ENCODE results near the gene TPRA1.
"Not testable (repeated sequence)": the region's sequence is repeated elsewhere in the genome, so short reads cannot be mapped to it uniquely, and the experiment has no call there.

The TPRA1 gene

GRCh38 chr3:127536830-127537812 is 53.4 kb downstream of the TPRA1 start:
- DNase-seq (ENCODE audit: low read depth) = no peak

- no peak for DNase-seq (ENCODE audit: low read depth)
Measured at GRCh38 chr3:127535901-127536829, 54.4 kb downstream of the TPRA1 start.

GRCh38 chr3:127535106-127535785 is 55.3 kb downstream of the TPRA1 start:
- DNase-seq (ENCODE audit: low read depth) = no peak

- DNase-seq (ENCODE audit: low read depth) = no peak
Measured at GRCh38 chr3:127534564-127534963, 56.0 kb downstream of the TPRA1 start.

- no peak for DNase-seq (ENCODE audit: low read depth)
Measured at GRCh38 chr3:127534161-127534451, 56.4 kb downstream of the TPRA1 start.

- no peak for DNase-seq (ENCODE audit: low read depth)
Measured at GRCh38 chr3:127532561-127533203, 57.9 kb downstream of the TPRA1 start.

GRCh38 chr3:127531821-127532220 is 58.7 kb downstream of the TPRA1 start:
- DNase-seq (ENCODE audit: low read depth) = no peak

- DNase-seq (ENCODE audit: low read depth) = not testable (repeated sequence)
Measured at GRCh38 chr3:127530863-127531262, 59.7 kb downstream of the TPRA1 start.

- no peak for DNase-seq (ENCODE audit: low read depth)
Measured at GRCh38 chr3:127529346-127530188, 61.0 kb downstream of the TPRA1 start.

- DNase-seq (ENCODE audit: low read depth) = peak; percentile 13
Measured at GRCh38 chr3:127525373-127525772, 65.2 kb downstream of the TPRA1 start.

- no peak for DNase-seq (ENCODE audit: low read depth)
Measured at GRCh38 chr3:127524296-127524896, 66.1 kb downstream of the TPRA1 start.
